ENCODE measurements around the gene CACNA2D2. TPM values are rescaled to one million over a fixed set of nuclear protein-coding genes. Genes with fewer than 3 reads are reported as not detected.

CACNA2D2 gene
- total and polyA plus RNA-seq, 4 donors, result 28.2 to 111 (median 69.1) TPM

GRCh38 chr3:50418850-50419249, 84.6 kb downstream of the CACNA2D2 start:
- WGBS, 2 donors, result 70 to 89% methylated on average over 4 of the region's 4 CpGs
- no peak overlapping the region for H3K27ac ChIP-seq (ENCODE audit: low read depth in 1 of 2, low read length in 1 of 2)
- H3K36me3 ChIP-seq (ENCODE audit: control insufficient read depth in 4 of 4, insufficient read depth in 4 of 4, low read length in 4 of 4), result no peaks in the 10 kb centered on the region
- no peak for ATAC-seq (ENCODE audit: insufficient read depth, low FRiP score)
- DNase-seq, result no peak
- H3K4me1 ChIP-seq (ENCODE audit: control insufficient read depth in 5 of 5, insufficient read depth in 5 of 5, low read length in 5 of 5), result peaks cover 0 to 7% (median 0%) of the 10 kb centered on the region in 5 donors
- H3K27me3 ChIP-seq (ENCODE audit: control insufficient read depth in 3 of 3, insufficient read depth in 3 of 3, low read length in 2 of 3), result no peaks in the 10 kb centered on the region
- no peaks in the 10 kb centered on the region for H3K9me3 ChIP-seq (ENCODE audit: control insufficient read depth in 4 of 4, insufficient read depth in 3 of 4, low read length in 3 of 4)
- H3K9ac ChIP-seq (ENCODE audit: insufficient read depth in 1 of 2, low read length in 2 of 2), result no peak overlapping the region
- H3K4me3 ChIP-seq, result no peak overlapping the region
- TF ChIP-seq CTCF (IDR thresholded peaks at IDR 0.05; ENCODE audit: control extremely low read depth, extremely low read depth), result no peak

GRCh38 chr3:50417637-50418033, 85.8 kb downstream of the CACNA2D2 start:
- Histone ChIP-seq H3K9me3 (ENCODE audit: control insufficient read depth in 4 of 4, insufficient read depth in 3 of 4, low read length in 3 of 4) (no peaks in the 10 kb centered on the region), H3K9ac (ENCODE audit: insufficient read depth in 1 of 2, low read length in 2 of 2) (no peak overlapping the region), H3K36me3 (ENCODE audit: control insufficient read depth in 4 of 4, insufficient read depth in 4 of 4, low read length in 4 of 4) (no peaks in the 10 kb centered on the region), H3K4me1 (ENCODE audit: control insufficient read depth in 5 of 5, insufficient read depth in 5 of 5, low read length in 5 of 5) (no peaks in the 10 kb centered on the region), H3K4me3 (no peak overlapping the region), H3K27me3 (ENCODE audit: control insufficient read depth in 3 of 3, insufficient read depth in 3 of 3, low read length in 2 of 3) (no peaks in the 10 kb centered on the region), H3K27ac (ENCODE audit: low read depth in 1 of 2, low read length in 1 of 2) (no peak overlapping the region)
- DNase-seq, result no peak
- 80 to 94% methylated on average over 4 of the region's 4 CpGs for WGBS, 2 donors
- ATAC-seq (ENCODE audit: insufficient read depth, low FRiP score), result no peak
- TF ChIP-seq CTCF (IDR thresholded peaks at IDR 0.05; ENCODE audit: control extremely low read depth, extremely low read depth), result no peak

GRCh38 chr3:50416736-50417636, 86.4 kb downstream of the CACNA2D2 start:
- no peaks in the 10 kb centered on the region for H3K4me1 ChIP-seq (ENCODE audit: control insufficient read depth in 5 of 5, insufficient read depth in 5 of 5, low read length in 5 of 5)
- H3K9me3 ChIP-seq (ENCODE audit: control insufficient read depth in 4 of 4, insufficient read depth in 3 of 4, low read length in 3 of 4), result no peaks in the 10 kb centered on the region
- no peaks in the 10 kb centered on the region for H3K27me3 ChIP-seq (ENCODE audit: control insufficient read depth in 3 of 3, insufficient read depth in 3 of 3, low read length in 2 of 3)
- ATAC-seq (ENCODE audit: insufficient read depth, low FRiP score) (no peak), DNase-seq (no peak)
- no peak overlapping the region for H3K9ac ChIP-seq (ENCODE audit: insufficient read depth in 1 of 2, low read length in 2 of 2)
- no peak for TF ChIP-seq CTCF (IDR thresholded peaks at IDR 0.05; ENCODE audit: control extremely low read depth, extremely low read depth)
- WGBS, 2 donors, result 86 to 96% methylated on average over 6 to 9 of the region's 9 CpGs
- no peak overlapping the region for H3K27ac ChIP-seq (ENCODE audit: low read depth in 1 of 2, low read length in 1 of 2)
- no peak overlapping the region for H3K4me3 ChIP-seq
- no peaks in the 10 kb centered on the region for H3K36me3 ChIP-seq (ENCODE audit: control insufficient read depth in 4 of 4, insufficient read depth in 4 of 4, low read length in 4 of 4)

Data from lung (tissue), 12 donors.